Ramos (cell line): ENCODE results near the gene SORCS2.

Experiments
- in situ Hi-C: fragments of 300-500 bp; cut with MboI; formaldehyde crosslinking; loops from one replicate; pipeline ENCODE4 v1.14.3; 2022; ENCODE audit warnings: low sequenced_read_pairs; ENCODE audit not compliant: unreplicated experiment

SORCS2 gene

GRCh38 chr4:7475207-7475606, 282.9 kb downstream of the SORCS2 start:
- in situ Hi-C loops, result no loop called here

GRCh38 chr4:7476820-7477219, 284.5 kb downstream of the SORCS2 start:
- in situ Hi-C loops, result no loop called here

- in situ Hi-C loops, result no loop called here
Measured at GRCh38 chr4:7477695-7478094, 285.4 kb downstream of the SORCS2 start.

GRCh38 chr4:7478665-7479064, 286.3 kb downstream of the SORCS2 start:
- in situ Hi-C loops, result no loop called here

DNA sequence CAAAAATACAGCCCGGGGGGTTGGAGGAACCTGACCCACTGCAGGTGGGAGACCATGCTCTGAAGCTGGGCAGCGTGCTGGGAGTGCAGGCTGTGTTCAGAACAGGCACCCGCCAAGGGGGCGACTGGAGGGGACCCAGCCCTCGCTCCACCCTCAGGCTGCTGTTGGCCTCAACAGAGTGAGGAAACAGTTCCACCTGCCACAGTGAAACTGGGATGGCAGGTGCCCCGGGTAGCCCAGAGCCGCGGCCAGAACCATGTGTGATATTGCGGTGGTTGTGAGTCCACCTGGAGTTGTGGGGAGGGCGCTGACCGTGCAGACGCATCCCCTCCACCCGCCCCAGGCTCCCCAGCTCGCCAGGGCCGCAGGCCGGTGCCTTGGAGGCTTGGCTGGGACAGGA, 288.1 kb downstream of the SORCS2 start:
- in situ Hi-C loops, result no loop called here

GRCh38 chr4:7481227-7481626, 288.9 kb downstream of the SORCS2 start:
- in situ Hi-C loops, result no loop called here

GRCh38 chr4:7485096-7485495, 292.8 kb downstream of the SORCS2 start:
- in situ Hi-C loops, result no loop called here

DNA sequence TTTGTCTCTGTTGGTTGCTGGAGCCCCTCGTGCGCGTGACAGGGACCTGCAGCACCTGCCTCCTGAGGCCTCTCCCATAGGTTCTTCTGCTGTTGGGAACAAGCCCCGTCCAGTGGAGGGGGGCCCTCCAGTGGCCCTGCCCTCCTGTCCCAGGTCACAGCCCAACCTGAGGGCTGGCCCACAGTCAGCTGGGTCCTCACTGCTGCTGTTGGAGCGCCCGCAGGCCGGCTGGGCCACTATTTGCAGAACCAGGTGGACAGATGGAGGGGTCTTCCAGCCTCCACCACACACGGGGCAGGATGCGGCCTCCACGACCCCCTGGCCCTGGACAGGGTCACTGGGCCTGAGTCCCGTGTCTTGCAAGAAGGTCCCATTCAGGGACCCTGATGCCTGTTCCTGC, 293.8 kb downstream of the SORCS2 start:
- in situ Hi-C loops, result no loop called here

- in situ Hi-C loops, result no loop called here
Measured at GRCh38 chr4:7487502-7487901, 295.2 kb downstream of the SORCS2 start.

- in situ Hi-C loops, result no loop called here
Measured at GRCh38 chr4:7487998-7488671, 295.8 kb downstream of the SORCS2 start.

DNA sequence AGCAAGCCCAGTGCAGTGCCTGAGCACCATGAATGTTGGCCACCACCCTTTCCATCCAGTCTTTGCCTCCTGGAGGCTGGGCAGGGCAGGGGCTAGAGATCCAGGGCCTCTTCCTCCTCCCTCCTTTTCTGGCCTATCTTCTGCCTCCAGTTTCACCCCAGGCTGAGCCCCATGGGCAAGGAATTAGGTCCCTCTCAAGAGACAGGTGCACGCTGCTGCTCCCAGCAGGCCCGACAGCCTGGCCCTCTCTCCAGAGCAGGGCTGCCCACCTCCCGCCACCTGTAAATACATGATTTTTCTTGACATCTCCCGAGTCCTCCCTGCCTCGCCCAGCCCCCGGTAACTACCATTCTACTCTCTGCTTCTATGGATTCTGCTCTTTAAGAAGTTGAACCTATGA, 299.6 kb downstream of the SORCS2 start:
- in situ Hi-C loops, result no loop called here

- in situ Hi-C loops, result no loop called here
Measured at GRCh38 chr4:7498446-7499200, 306.3 kb downstream of the SORCS2 start.

GRCh38 chr4:7499661-7500060, 307.3 kb downstream of the SORCS2 start:
- in situ Hi-C loops, result no loop called here

DNA sequence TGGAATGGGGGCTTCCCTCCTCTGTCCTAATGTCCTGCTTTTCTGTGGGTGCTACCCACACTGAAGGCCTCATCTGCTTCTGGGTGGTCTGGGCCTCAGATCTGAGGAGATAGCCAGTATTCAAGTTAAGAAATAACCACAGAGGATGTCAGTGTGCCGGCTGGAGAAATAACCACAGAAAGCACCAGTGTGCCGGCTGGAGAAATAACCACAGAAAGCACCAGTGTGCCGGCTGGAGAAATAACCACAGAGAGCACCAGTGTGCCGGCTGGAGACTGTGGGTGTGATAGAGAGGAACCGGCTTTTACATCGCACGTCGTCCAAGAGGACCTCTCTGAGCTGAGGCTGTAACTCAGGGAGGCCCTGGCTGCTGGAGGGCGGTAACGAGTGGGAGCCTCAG, 308.1 kb downstream of the SORCS2 start:
- in situ Hi-C loops, result no loop called here

GRCh38 chr4:7501314-7501713, 309.0 kb downstream of the SORCS2 start:
- in situ Hi-C loops, result no loop called here

DNA sequence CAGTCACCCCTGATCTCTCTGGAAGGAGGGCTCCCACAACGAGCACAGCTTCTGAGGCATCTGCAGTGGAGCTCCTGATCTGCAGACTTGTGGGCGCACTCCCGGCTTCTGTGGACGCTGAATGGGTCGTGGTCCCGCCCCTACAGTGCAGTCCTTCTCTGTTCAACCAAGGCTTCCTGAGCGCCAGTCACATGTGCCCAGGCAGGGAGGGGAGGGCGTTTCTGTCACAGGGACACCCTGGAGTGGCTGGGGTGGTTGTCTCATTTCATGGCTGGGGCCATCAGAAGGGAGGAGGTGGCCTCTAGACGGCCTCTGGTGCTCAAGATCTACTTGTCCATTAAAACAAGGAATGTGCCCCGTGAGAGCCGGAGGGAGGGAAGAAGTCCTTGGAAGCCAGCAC, 309.5 kb downstream of the SORCS2 start:
- in situ Hi-C loops, result no loop called here

DNA sequence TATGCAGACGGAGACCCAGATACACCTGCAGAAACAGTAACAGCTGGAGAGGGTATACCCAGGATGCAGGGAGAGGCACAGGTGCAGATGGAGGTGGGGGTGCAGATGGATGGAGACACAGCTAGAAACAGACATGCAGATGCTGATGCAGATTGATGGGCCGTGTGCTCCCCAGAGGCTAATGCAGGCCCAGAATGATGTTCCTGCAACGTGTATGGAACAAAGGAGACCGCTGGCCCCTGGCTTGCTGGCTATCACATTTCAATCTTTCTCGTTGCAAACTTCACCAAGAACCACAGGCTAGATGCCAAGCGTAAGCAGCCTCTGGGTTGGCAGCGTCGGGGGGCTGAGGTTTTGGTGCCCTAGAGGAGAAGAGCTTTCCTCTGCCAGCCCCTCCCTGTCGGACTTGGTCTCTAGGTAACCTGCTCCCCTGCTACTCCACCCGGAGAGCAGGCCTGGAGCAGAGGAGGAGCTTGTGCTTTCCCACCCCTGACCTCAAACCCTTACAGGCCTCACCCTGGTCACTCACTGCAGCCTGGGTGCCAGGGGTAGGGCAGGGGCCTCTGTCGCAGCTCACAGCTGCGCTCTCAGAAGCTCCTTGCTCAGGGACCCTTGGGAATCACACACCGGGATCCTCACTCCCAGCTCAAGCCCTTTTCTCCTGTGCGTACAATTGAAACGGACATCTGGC, 311.4 kb downstream of the SORCS2 start:
- in situ Hi-C loops, result no loop called here

GRCh38 chr4:7505116-7505900, 313.0 kb downstream of the SORCS2 start:
- in situ Hi-C loops, result no loop called here

GRCh38 chr4:7506119-7506518, 313.8 kb downstream of the SORCS2 start:
- in situ Hi-C loops, result no loop called here

DNA sequence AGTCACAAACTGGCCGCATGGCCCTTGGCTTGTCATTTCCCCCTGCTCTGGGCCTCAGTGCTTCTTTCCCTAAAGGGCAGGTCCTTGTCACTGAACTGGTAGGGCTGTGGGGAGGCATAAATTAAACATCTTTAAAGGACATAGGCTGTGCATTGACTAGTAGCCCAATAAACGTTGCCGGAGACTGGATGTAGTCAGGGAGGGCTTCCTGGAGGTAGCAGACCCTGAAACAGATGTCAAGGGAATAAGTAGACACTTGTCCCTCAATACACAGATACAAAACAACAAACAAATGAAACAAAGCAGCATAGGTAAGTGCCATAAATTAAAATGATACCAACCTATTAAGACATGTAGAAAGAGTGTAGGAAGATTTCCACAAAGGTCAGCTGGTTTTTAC, 314.2 kb downstream of the SORCS2 start:
- in situ Hi-C loops, result no loop called here

DNA sequence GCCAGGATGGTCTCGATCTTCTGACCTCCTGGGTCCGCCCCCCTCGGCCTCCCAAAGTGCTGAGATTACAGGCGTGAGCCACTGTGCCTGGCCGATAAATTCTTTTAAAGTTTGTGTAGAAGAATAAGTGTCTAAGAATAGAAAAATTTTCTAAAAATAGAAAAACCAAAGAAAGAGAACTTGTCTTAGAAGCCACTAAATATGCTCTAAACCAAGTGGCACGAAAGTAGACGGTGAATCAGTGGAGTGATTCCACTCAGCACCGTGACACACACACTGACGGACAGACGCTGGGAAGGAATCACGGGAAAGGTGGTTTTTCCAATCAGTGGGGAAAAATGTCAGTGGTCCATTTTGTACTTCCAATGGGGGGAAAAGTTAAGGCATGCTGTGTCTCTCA, 315.0 kb downstream of the SORCS2 start:
- in situ Hi-C loops, result no loop called here
